Kidney glomerular epithelial cell (primary cell): ENCODE results near the gene ATF4.

ENCODE experiments used
- DNase-seq: peaks from one replicate; lab custom pipeline; 2025; lab: John Stamatoyannopoulos, UW

ATF4 gene

GRCh38 chr22:39558950-39559349 is 38.6 kb downstream of the ATF4 start:
- DNase-seq, result no peak

DNA sequence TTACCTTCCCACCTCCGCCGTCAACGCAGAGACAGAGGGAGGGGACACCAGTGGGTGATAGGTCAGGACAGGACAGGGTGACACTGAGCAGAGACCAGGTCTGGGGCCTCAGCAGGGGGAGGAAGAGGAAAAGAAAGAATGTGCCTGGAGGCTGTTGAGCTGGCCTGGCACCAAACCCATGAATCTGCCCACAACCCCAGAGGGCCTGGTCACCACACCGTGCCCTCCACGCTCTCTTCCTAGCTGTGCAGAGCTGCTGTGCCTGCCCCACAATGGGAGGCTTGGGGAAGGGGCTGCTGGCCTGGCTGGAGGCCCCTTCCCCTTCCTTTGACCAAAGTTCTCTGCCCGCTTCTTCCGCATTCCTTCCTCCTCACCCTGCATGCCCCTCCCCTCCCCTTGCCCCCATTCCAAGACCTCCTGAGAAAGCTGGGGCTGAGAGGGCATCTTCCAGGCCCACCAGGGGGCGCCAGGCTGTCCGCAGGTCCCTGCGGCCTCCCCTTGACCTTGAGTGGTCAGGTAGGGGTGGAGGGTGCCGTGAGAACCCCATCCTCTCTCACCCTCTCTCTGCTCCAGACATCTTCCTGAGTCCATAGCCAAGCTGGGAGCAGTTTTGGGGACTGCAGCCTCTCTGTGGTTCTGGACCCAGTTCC is 39.2 kb downstream of the ATF4 start:
- no peak for DNase-seq

DNA sequence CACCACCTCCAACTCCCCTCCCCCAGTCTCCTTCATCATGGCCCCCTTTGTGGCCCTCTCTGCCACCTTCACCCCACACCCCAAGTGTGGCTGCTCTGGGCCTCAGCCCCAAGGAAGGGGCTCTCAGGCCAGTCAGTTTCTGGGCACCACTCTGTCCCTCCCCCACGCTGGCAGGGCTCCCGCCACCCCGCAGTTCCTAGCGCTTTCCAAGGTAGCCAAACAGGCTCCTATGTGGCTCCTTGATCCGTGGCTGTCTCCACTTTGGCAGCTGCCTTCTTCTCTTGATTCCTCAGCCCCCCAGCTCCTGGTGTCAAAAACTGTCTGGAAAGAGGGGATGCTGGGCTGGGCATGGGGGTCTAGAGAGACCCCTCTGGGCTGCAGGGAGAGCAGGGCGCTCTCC is 39.8 kb downstream of the ATF4 start:
- DNase-seq, result no peak

GRCh38 chr22:39562839-39563489 is 42.6 kb downstream of the ATF4 start:
- DNase-seq, result no peak

DNA sequence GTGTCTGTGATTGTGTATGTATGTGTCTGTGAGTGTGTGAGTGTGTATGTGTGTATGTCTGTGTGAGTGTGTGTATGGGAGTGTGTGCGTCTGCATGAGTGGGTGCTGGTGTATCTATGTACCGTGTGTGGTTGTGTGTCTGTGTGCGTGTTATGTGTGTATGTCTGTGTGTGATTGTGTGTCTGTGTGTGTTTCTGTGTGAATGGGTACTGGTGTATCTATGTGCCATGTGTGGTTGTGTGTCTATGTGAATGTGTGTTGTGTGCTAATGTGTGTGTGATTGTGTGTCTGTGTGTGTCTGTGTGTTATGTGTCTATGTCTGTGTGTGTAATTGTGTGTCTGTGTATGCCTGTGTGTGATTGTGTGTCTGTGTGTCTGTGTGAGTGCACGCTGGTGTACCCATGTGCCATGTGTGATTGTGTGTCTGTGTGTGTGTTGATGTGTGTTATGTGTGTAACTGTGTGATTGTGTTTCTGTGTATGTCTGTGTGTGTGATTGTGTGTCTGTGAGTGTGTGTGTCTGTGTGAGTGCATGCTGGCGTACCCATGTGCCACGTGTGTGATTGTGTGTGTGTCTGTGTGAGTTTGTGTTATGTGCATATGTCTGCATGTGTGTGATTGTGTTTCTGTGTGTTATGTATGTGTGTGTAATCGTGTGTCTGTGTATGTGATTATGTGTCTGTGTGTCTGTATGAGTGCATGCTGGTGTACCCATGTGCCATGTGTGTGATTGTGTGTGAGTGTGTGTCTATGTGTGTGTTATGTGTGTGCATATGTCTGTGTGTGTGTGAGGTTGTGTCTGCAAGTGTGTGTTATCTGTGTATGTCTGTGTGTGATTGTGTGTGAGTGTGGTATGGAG is 43.4 kb downstream of the ATF4 start:
- no peak for DNase-seq

- no peak for DNase-seq
Observed at GRCh38 chr22:39565414-39565944, 45.1 kb downstream of the ATF4 start.

DNA sequence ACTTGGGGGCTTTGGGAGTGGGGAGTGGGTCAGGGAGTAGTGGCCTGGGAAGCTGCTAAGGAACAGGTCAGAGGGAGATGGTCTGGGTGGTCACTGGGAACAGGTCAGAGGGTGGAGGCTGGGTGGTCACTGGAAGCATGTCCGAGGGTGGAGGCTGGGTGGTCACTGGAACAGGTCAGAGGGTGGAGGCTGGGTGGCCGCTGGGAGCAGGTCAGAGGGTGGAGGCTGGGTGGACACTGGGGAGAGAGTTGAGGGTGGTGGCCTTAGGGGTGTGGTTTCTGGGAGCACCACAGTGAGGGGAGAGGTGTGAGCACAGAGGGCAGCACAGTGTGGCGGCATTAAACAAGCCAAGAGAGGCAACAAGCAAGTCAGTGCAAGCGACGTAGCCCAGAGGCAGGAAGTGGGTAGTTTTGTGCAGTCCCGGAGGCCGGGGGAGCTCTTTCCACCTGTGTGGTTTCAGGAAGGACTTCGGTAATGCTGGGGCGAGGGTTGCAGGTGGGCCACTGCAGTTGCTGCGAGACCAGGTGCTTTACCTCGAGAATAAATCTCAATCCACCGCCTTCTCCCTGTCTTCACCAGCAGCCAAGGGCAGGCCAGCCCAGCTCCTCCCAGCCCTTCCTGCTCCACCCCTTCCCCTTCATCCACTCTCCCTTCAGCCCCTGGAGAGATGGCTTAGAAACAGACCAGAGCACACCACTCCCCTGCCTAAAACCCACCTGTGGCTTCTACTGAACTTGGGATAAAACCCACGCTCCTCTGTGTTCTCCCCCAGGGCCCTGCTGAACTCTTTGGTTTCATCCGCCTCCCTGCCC is 47.0 kb downstream of the ATF4 start:
- DNase-seq, result no peak

- no peak for DNase-seq
Observed at GRCh38 chr22:39568278-39568981, 48.1 kb downstream of the ATF4 start.

GRCh38 chr22:39569066-39569465 is 48.7 kb downstream of the ATF4 start:
- no peak for DNase-seq

DNA sequence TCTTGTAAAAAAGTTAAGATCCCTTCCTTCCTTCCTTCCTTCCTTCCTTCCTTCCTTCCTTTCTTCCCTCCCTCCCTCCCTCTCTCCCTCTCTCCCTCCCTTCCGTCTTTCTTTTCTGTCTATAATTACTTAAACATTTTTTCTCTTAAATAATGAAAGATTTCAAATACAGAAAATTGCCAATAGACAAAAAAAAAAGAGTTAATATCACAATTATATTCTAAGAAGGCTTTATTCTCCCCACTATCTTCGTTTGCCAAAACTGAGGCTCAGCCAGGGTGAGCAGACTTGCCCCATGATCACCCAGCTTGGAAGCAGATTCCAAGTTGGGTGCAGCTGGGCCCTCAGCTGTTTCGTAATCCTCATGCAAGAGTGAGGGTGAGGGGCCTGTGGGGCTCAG is 49.9 kb downstream of the ATF4 start:
- DNase-seq, result no peak

GRCh38 chr22:39570665-39571064 is 50.3 kb downstream of the ATF4 start, which contains the start of gene CACNA1I:
TSS of gene CACNA1I (plus strand) at chr22:39570753. CDS start at chr22:39570753, 0 bp downstream.
- no peak for DNase-seq

GRCh38 chr22:39571538-39571937 is 51.2 kb downstream of the ATF4 start:
- DNase-seq, result no peak
